ENCODE measurements around the gene FOXE3.
A peak's percentile ranks its signal among the peaks of the same experiment; 100 is the strongest.

FOXE3 gene

GRCh38 chr1:47415728-47416318, at the start of gene FOXE3:
FOXE3 (plus strand) TSS chr1:47416285; CDS start chr1:47416316, 31 bp downstream.
- H3K9me3 Mint-ChIP-seq: no peaks in the 10 kb centered on the region
- no peaks in the 10 kb centered on the region for H3K36me3 Mint-ChIP-seq
- peaks cover 6% of the 10 kb centered on the region for H3K4me1 Mint-ChIP-seq
- ATAC-seq: no peak
- H3K4me3 Mint-ChIP-seq: peak within 1 kb of the TSS; percentile 35
- peaks cover 63% of the 10 kb centered on the region for H3K27me3 Mint-ChIP-seq
- no peak within 1 kb of the TSS for H3K27ac Mint-ChIP-seq

- Mint-ChIP-seq H3K36me3 (peaks cover 39% of the 10 kb centered on the region), H3K4me3 (no peak overlapping the region), H3K27me3 (no peaks in the 10 kb centered on the region), H3K4me1 (no peaks in the 10 kb centered on the region), H3K27ac (no peak overlapping the region), H3K9me3 (no peaks in the 10 kb centered on the region)
- ATAC-seq: no peak
Observed at GRCh38 chr1:47367651-47368050, 48.4 kb upstream of the FOXE3 start.

GRCh38 chr1:47371016-47371517, 45.0 kb upstream of the FOXE3 start:
- ATAC-seq: no peak
- no peak overlapping the region for H3K4me3 Mint-ChIP-seq
- no peaks in the 10 kb centered on the region for H3K9me3 Mint-ChIP-seq
- H3K27me3 Mint-ChIP-seq: no peaks in the 10 kb centered on the region
- H3K27ac Mint-ChIP-seq: no peak overlapping the region
- H3K4me1 Mint-ChIP-seq: no peaks in the 10 kb centered on the region
- H3K36me3 Mint-ChIP-seq: peaks cover 44% of the 10 kb centered on the region

GRCh38 chr1:47374501-47374900, 41.6 kb upstream of the FOXE3 start:
- no peak for ATAC-seq
- Mint-ChIP-seq H3K9me3 (no peaks in the 10 kb centered on the region), H3K4me3 (no peak overlapping the region), H3K36me3 (peaks cover 41% of the 10 kb centered on the region), H3K27ac (no peak overlapping the region), H3K4me1 (no peaks in the 10 kb centered on the region), H3K27me3 (no peaks in the 10 kb centered on the region)

GRCh38 chr1:47378147-47378546, 37.9 kb upstream of the FOXE3 start:
- no peak for ATAC-seq
- H3K27ac Mint-ChIP-seq: no peak overlapping the region
- no peaks in the 10 kb centered on the region for H3K27me3 Mint-ChIP-seq
- H3K9me3 Mint-ChIP-seq: no peaks in the 10 kb centered on the region
- H3K4me1 Mint-ChIP-seq: no peaks in the 10 kb centered on the region
- H3K4me3 Mint-ChIP-seq: no peak overlapping the region
- peaks cover 24% of the 10 kb centered on the region for H3K36me3 Mint-ChIP-seq

- H3K4me3 Mint-ChIP-seq: no peak overlapping the region
- ATAC-seq: no peak
- H3K9me3 Mint-ChIP-seq: no peaks in the 10 kb centered on the region
- no peaks in the 10 kb centered on the region for H3K4me1 Mint-ChIP-seq
- H3K36me3 Mint-ChIP-seq: peaks cover 20% of the 10 kb centered on the region
- no peaks in the 10 kb centered on the region for H3K27me3 Mint-ChIP-seq
- no peak overlapping the region for H3K27ac Mint-ChIP-seq
Observed at GRCh38 chr1:47380699-47381098, 35.4 kb upstream of the FOXE3 start.

GRCh38 chr1:47382399-47382983, 33.6 kb upstream of the FOXE3 start:
- ATAC-seq: no peak
- Mint-ChIP-seq H3K9me3 (no peaks in the 10 kb centered on the region), H3K27me3 (no peaks in the 10 kb centered on the region), H3K36me3 (peaks cover 18% of the 10 kb centered on the region), H3K27ac (no peak overlapping the region), H3K4me3 (no peak overlapping the region), H3K4me1 (no peaks in the 10 kb centered on the region)

- Mint-ChIP-seq H3K4me3 (no peak overlapping the region), H3K27ac (no peak overlapping the region), H3K4me1 (peaks cover 6% of the 10 kb centered on the region), H3K36me3 (peaks cover 13% of the 10 kb centered on the region), H3K27me3 (no peaks in the 10 kb centered on the region), H3K9me3 (no peaks in the 10 kb centered on the region)
- no peak for ATAC-seq
Observed at GRCh38 chr1:47384083-47384482, 32.0 kb upstream of the FOXE3 start.

- peaks cover 6% of the 10 kb centered on the region for H3K36me3 Mint-ChIP-seq
Observed at GRCh38 chr1:47385020-47385419, 31.1 kb upstream of the FOXE3 start.

GRCh38 chr1:47386268-47386667, 29.8 kb upstream of the FOXE3 start:
- no peak overlapping the region for H3K27ac Mint-ChIP-seq
- H3K4me1 Mint-ChIP-seq: peaks cover 6% of the 10 kb centered on the region
- H3K9me3 Mint-ChIP-seq: no peaks in the 10 kb centered on the region
- H3K36me3 Mint-ChIP-seq: peaks cover 2% of the 10 kb centered on the region
- H3K27me3 Mint-ChIP-seq: no peaks in the 10 kb centered on the region
- no peak overlapping the region for H3K4me3 Mint-ChIP-seq
- ATAC-seq: no peak

More at GRCh38 chr1:47385020-47385419, 31.1 kb upstream of the FOXE3 start:
- Mint-ChIP-seq H3K27me3 (no peaks in the 10 kb centered on the region), H3K4me1 (peaks cover 6% of the 10 kb centered on the region), H3K9me3 (no peaks in the 10 kb centered on the region), H3K4me3 (no peak overlapping the region), H3K27ac (no peak overlapping the region)
- ATAC-seq: no peak

- H3K36me3 Mint-ChIP-seq: no peaks in the 10 kb centered on the region
Observed at GRCh38 chr1:47388030-47388890, 27.8 kb upstream of the FOXE3 start.

GRCh38 chr1:47388891-47389238, 27.2 kb upstream of the FOXE3 start:
- Mint-ChIP-seq H3K9me3 (no peaks in the 10 kb centered on the region), H3K36me3 (no peaks in the 10 kb centered on the region), H3K4me1 (peaks cover 6% of the 10 kb centered on the region), H3K4me3 (no peak overlapping the region), H3K27ac (no peak overlapping the region), H3K27me3 (peaks cover 23% of the 10 kb centered on the region)
- ATAC-seq: peak; percentile 41

More at GRCh38 chr1:47388030-47388890, 27.8 kb upstream of the FOXE3 start:
- Mint-ChIP-seq H3K4me1 (peaks cover 6% of the 10 kb centered on the region), H3K27me3 (peaks cover 19% of the 10 kb centered on the region), H3K9me3 (no peaks in the 10 kb centered on the region), H3K4me3 (no peak overlapping the region), H3K27ac (no peak overlapping the region)
- ATAC-seq: no peak

GRCh38 chr1:47389731-47390130, 26.4 kb upstream of the FOXE3 start:
- Mint-ChIP-seq H3K4me1 (peaks cover 6% of the 10 kb centered on the region), H3K27me3 (peaks cover 31% of the 10 kb centered on the region), H3K36me3 (no peaks in the 10 kb centered on the region), H3K9me3 (no peaks in the 10 kb centered on the region), H3K27ac (no peak overlapping the region), H3K4me3 (no peak overlapping the region)
- no peak for ATAC-seq

GRCh38 chr1:47390843-47391242, 25.2 kb upstream of the FOXE3 start:
- Mint-ChIP-seq H3K4me1 (peaks cover 6% of the 10 kb centered on the region), H3K27me3 (peaks cover 42% of the 10 kb centered on the region), H3K27ac (no peak overlapping the region), H3K4me3 (no peak overlapping the region), H3K9me3 (no peaks in the 10 kb centered on the region), H3K36me3 (no peaks in the 10 kb centered on the region)
- ATAC-seq: no peak

- Mint-ChIP-seq H3K36me3 (no peaks in the 10 kb centered on the region), H3K4me1 (peaks cover 6% of the 10 kb centered on the region), H3K4me3 (no peak overlapping the region), H3K9me3 (no peaks in the 10 kb centered on the region), H3K27ac (no peak overlapping the region), H3K27me3 (peaks cover 53% of the 10 kb centered on the region)
- ATAC-seq: no peak
Observed at GRCh38 chr1:47393141-47393540, 22.9 kb upstream of the FOXE3 start.
